ENCODE data around the gene ZNF213.
A peak's percentile ranks its signal among the peaks of the same experiment; 100 is the strongest.

ZNF213 gene

DNA sequence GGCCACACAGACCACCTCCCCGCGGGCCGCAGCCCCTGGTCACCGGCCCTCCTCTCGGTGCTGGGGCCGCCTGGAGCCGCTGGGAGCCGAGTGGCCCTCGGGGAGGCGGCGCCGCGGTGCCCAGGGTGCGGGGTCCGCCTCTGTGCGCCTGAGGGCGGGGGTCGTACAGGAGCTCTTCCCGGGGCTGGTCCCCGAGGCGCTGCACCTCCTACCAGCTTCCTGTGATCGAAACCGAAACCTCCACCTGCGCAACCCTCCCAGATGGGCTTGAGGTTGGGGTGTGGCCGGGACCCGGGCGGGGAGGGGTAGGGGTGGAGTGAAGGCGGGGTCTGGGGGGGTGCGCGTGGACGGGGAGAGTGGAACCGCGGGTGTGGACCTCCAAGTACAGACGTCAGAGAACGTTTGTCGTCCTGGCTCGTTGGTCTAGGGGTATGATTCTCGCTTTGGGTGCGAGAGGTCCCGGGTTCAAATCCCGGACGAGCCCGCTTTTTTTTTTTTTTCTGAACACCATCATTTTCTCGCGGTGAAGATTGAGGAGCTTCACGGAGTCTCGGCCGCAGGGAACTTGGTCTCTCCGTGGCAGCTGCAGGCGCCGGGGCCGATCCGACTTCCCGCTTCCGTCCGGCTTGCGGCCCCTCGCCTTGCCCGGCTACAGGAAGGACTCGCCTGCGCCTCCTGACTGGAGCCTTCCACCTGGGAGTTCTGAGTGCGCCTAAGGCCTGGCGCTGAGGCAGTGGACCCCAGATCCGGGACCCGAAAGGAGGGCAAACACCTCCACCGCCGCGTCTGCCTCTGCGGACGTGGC is 23.9 kb downstream of the ZNF213 start:
- Histone ChIP-seq H2BK120ac (ENCODE audit: low read depth, low read length) (peak overlapping the region; percentile 77), H3K9me3 (ENCODE audit: control insufficient read depth, low read length) (no peaks in the 10 kb centered on the region), H2BK12ac (ENCODE audit: low read length in 2 of 2) (peak overlapping the region; percentile 24 to 64), H3K79me1 (replicated peaks; ENCODE audit: low read length, poor library complexity, severe bottlenecking) (no peaks in the 10 kb centered on the region), H3K27ac (ENCODE audit: low read length, poor library complexity, severe bottlenecking) (peak overlapping the region; percentile 92), H3K36me3 (ENCODE audit: control insufficient read depth in 1 of 2, insufficient read depth in 2 of 2, low read depth in 1 of 2, low read length in 2 of 2) (no peaks in the 10 kb centered on the region), H3K4me2 (ENCODE audit: low read length, poor library complexity, severe bottlenecking) (peak overlapping the region; percentile 98), H3K9ac (ENCODE audit: low read length) (peak overlapping the region; percentile 93), H3K4me3 (ENCODE audit: insufficient read depth in 1 of 2, low read depth in 1 of 2, low read length in 2 of 2) (peak overlapping the region; percentile 75 to 86), H2BK5ac (ENCODE audit: low read depth, low read length, poor library complexity, severe bottlenecking) (no peak overlapping the region), H2AFZ (ENCODE audit: low read depth, low read length) (peak overlapping the region; percentile 80), H4K8ac (ENCODE audit: low read length) (peak overlapping the region; percentile 98), H3K14ac (ENCODE audit: low read length in 2 of 2) (peak overlapping the region in 1 of 2 experiments; percentile 88), H3K27me3 (ENCODE audit: control insufficient read depth in 1 of 2, insufficient read depth in 1 of 2, low read length in 2 of 2) (no peaks in the 10 kb centered on the region), H4K91ac (ENCODE audit: low read length) (peak overlapping the region; percentile 73), H2BK15ac (ENCODE audit: low read depth, poor library complexity, severe bottlenecking) (peak overlapping the region; percentile 87), H3K18ac (ENCODE audit: low read depth in 1 of 2, low read length in 2 of 2) (peak overlapping the region; percentile 87 to 89), H3K23ac (ENCODE audit: low read length in 2 of 2) (peak overlapping the region in 1 of 2 experiments; percentile 89), H2AK5ac (ENCODE audit: low read length, severe bottlenecking) (no peak overlapping the region), H3K4ac (ENCODE audit: low read depth in 1 of 2, low read length in 2 of 2) (peak overlapping the region; percentile 94 to 96), H3K4me1 (ENCODE audit: control insufficient read depth, insufficient read depth, low read depth, low read length) (peaks cover 13% of the 10 kb centered on the region)
- peak; percentile 87 for DNase-seq
- under 1% methylated on average over 52 of the region's 70 CpGs for WGBS

DNA sequence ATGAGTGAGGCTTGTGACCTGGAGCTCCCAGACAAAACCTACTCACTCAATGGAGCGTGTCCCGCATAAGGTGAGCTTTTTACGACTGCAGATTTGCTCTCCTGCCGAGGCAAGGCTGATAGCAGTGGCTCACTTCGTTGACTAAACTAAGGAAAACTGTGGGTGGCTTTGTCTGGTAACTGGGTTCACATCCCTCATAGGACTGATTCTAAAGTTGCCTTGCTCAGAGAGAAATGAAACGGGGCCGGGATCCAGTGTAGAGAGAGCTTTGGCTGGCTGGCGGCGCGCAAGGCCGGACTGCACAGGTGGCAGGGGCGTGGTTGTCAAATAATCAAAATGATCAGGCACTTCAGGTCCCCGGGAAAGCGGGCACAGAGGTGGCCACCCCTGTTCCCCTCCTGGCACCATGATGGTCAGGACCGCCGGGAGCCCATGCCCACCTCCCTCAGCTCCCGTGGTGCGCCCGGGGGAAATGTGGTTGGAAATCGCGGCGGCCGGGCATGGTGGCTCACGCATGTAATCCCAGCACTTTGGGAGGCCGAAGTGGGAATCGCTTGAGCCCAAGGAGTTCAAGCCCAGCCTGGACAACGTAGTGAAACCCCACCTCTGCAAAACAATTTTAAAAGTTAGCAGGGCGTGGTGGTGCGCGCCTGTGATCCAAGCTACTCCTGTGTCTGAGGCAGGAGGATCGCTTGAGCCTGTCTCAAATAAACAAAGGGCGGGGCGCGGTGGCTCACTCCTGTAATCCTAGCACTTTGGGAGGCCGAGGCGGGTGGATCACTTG is 26.6 kb downstream of the ZNF213 start:
- H3K23ac ChIP-seq (ENCODE audit: low read length in 2 of 2) = no peak overlapping the region
- H2AK5ac ChIP-seq (ENCODE audit: low read length, severe bottlenecking) = no peak overlapping the region
- H3K18ac ChIP-seq (ENCODE audit: low read depth in 1 of 2, low read length in 2 of 2) = no peak overlapping the region
- H3K14ac ChIP-seq (ENCODE audit: low read length in 2 of 2) = no peak overlapping the region
- peaks cover under 1 to 12% of the 10 kb centered on the region in 2 experiments for H3K27me3 ChIP-seq (ENCODE audit: control insufficient read depth in 1 of 2, insufficient read depth in 1 of 2, low read length in 2 of 2)
- no peaks in the 10 kb centered on the region for H3K36me3 ChIP-seq (ENCODE audit: control insufficient read depth in 1 of 2, insufficient read depth in 2 of 2, low read depth in 1 of 2, low read length in 2 of 2)
- H2BK15ac ChIP-seq (ENCODE audit: low read depth, poor library complexity, severe bottlenecking) = no peak overlapping the region
- 95% methylated on average over 32 of the region's 36 CpGs for WGBS
- no peak overlapping the region for H3K27ac ChIP-seq (ENCODE audit: low read length, poor library complexity, severe bottlenecking)
- H4K8ac ChIP-seq (ENCODE audit: low read length) = no peak overlapping the region
- no peak overlapping the region for H4K91ac ChIP-seq (ENCODE audit: low read length)
- H3K4me1 ChIP-seq (ENCODE audit: control insufficient read depth, insufficient read depth, low read depth, low read length) = peaks cover 13% of the 10 kb centered on the region
- no peak overlapping the region for H2AFZ ChIP-seq (ENCODE audit: low read depth, low read length)
- no peak overlapping the region for H2BK120ac ChIP-seq (ENCODE audit: low read depth, low read length)
- H3K4ac ChIP-seq (ENCODE audit: low read depth in 1 of 2, low read length in 2 of 2) = no peak overlapping the region
- no peak overlapping the region for H3K4me2 ChIP-seq (ENCODE audit: low read length, poor library complexity, severe bottlenecking)
- no peak for DNase-seq
- H2BK12ac ChIP-seq (ENCODE audit: low read length in 2 of 2) = no peak overlapping the region
- no peaks in the 10 kb centered on the region for H3K79me1 ChIP-seq (replicated peaks; ENCODE audit: low read length, poor library complexity, severe bottlenecking)
- no peak overlapping the region for H2BK5ac ChIP-seq (ENCODE audit: low read depth, low read length, poor library complexity, severe bottlenecking)
- no peak overlapping the region for H3K4me3 ChIP-seq (ENCODE audit: insufficient read depth in 1 of 2, low read depth in 1 of 2, low read length in 2 of 2)
- H3K9me3 ChIP-seq (ENCODE audit: control insufficient read depth, low read length) = no peaks in the 10 kb centered on the region
- no peak overlapping the region for H3K9ac ChIP-seq (ENCODE audit: low read length)

DNA sequence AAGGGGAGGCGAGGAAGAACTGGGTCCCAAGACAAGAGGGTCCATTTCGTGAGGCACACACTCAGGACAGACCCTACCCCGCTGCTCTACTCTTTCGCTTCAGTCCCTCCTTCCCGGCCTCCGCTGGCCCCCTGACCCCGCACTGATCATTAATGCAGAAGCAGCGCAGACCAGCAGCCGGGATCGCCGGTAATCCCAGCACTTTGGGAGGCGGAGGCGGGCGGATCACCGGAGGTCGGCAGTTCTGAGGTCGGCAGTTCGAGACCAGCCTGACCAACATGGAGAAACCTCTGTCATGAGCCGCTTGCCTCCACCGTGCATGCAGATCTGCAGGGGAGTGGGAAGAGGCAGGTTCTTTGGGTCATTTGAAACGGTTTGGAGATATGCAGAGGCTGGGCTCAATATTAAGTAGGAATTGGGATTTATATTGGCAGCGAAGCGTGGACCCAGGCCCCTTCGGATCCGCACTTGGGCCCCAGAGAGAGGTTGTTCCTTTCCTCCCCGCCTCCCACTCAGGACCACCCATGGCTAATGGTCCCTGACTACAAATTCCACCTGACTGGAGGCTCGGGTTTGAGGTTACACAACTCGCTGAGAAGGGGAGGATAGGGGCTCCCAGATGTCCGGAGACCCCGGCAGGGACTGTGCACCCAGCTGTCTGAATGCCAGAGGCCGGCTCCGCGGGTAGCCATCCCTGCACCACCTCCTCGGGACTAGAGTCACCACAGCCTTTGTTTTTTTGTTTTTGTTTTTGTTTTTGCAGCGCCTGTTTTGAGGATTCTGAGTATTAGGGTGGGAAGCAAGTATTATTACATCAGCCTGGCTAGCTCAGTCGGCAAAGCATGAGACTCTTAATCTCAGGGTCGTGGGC is 29.5 kb downstream of the ZNF213 start:
- H3K9me3 ChIP-seq (ENCODE audit: control insufficient read depth, low read length) = no peaks in the 10 kb centered on the region
- no peak overlapping the region for H2BK12ac ChIP-seq (ENCODE audit: low read length in 2 of 2)
- no peak overlapping the region for H3K27ac ChIP-seq (ENCODE audit: low read length, poor library complexity, severe bottlenecking)
- H2BK5ac ChIP-seq (ENCODE audit: low read depth, low read length, poor library complexity, severe bottlenecking) = no peak overlapping the region
- no peaks in the 10 kb centered on the region for H3K79me1 ChIP-seq (replicated peaks; ENCODE audit: low read length, poor library complexity, severe bottlenecking)
- no peak overlapping the region for H2AFZ ChIP-seq (ENCODE audit: low read depth, low read length)
- peaks cover 23 to 37% of the 10 kb centered on the region in 2 experiments for H3K27me3 ChIP-seq (ENCODE audit: control insufficient read depth in 1 of 2, insufficient read depth in 1 of 2, low read length in 2 of 2)
- H3K4me1 ChIP-seq (ENCODE audit: control insufficient read depth, insufficient read depth, low read depth, low read length) = peaks cover 2% of the 10 kb centered on the region
- no peak overlapping the region for H4K8ac ChIP-seq (ENCODE audit: low read length)
- H3K36me3 ChIP-seq (ENCODE audit: control insufficient read depth in 1 of 2, insufficient read depth in 2 of 2, low read depth in 1 of 2, low read length in 2 of 2) = no peaks in the 10 kb centered on the region
- H3K4me2 ChIP-seq (ENCODE audit: low read length, poor library complexity, severe bottlenecking) = no peak overlapping the region
- H2BK15ac ChIP-seq (ENCODE audit: low read depth, poor library complexity, severe bottlenecking) = no peak overlapping the region
- no peak overlapping the region for H3K18ac ChIP-seq (ENCODE audit: low read depth in 1 of 2, low read length in 2 of 2)
- H2BK120ac ChIP-seq (ENCODE audit: low read depth, low read length) = no peak overlapping the region
- H3K4ac ChIP-seq (ENCODE audit: low read depth in 1 of 2, low read length in 2 of 2) = no peak overlapping the region
- H3K23ac ChIP-seq (ENCODE audit: low read length in 2 of 2) = no peak overlapping the region
- H2AK5ac ChIP-seq (ENCODE audit: low read length, severe bottlenecking) = no peak overlapping the region
- no peak overlapping the region for H3K14ac ChIP-seq (ENCODE audit: low read length in 2 of 2)
- 93% methylated on average over 37 of the region's 37 CpGs for WGBS
- no peak overlapping the region for H3K9ac ChIP-seq (ENCODE audit: low read length)
- H3K4me3 ChIP-seq (ENCODE audit: insufficient read depth in 1 of 2, low read depth in 1 of 2, low read length in 2 of 2) = no peak overlapping the region
- DNase-seq = no peak
- no peak overlapping the region for H4K91ac ChIP-seq (ENCODE audit: low read length)

Measured in mesenchymal stem cell (in vitro differentiated cells and primary cell).